KBM-7 (cell line): ENCODE results near the gene TXNRD2.
"Not testable (repeated sequence)": the region's sequence is repeated elsewhere in the genome, so short reads cannot be mapped to it uniquely, and the experiment has no call there.

ENCODE experiments used
- DNase-seq: peaks from one replicate; pipeline ENCODE4 v3.0.0-alpha.2; 2015
- in situ Hi-C: fragments of 300-500 bp; cut with MboI; formaldehyde crosslinking; loops from 2 replicates; pipeline ENCODE4 v1.14.3; 2020; ENCODE audit warnings: low sequenced_read_pairs, low pct_unique_long_range_greater_than_20kb, mixed read lengths

Gene TXNRD2

DNA sequence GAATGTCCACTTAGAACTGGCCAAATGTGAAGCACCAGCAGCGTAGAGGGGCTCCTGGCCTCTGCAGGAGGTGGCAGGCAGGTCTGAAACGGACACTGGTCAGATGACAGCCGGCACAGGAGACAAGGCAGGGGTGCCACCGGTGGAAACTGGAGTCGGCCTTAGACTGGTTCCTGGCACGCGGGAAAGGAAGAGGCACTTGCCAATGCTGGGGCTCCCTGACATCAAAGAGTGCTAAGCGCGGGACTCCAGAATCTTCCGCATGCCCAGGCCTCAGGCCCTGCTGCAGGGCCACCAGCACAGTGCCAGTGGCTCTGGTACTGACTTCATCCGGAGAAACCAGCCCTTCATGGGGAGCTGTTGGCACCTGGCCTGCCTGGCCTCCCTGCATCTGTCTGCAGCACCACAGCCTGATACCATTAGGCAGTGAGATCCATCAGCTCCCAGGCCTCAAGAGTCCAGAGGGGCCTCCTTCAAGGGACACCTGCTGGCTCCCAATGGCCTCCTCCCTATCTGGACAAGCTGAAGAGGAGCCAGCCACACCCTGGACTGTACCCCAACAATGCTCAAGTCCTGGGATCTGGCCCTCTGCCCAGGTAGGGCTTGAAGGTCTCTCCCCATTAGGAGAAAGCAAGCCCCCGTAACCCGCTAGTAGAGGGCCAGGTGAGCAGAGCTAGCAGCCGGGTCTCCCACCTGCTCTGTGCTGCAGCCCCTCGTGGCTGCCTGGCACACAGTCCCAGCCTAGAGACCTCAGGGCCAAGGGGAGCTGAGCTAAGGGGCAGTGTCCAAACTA is 57.3 kb downstream of the TXNRD2 start:
- in situ Hi-C loops, result loop anchor here (10.0 kb wide), 1 partner anchor 70 kb away; no protein-coding TSS in a partner anchor
- no peak for DNase-seq

DNA sequence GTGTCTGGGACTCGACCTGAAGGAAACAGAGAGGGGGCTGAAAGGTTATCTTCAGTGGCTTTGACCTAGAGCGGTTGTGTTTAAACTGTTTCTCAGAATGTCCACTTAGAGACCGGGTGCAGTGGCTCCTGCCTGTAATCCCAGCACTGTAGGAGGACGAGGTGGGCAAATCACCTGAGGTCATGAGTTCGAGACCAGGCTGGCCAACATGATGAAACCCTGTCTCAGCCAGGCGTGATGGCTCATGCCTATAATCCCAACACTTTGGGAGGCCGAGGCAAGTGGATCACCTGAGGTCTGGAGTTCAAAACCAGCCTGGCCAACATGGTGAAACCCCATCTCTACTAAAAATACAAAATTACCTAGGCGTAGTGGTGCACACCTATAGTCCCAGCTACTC is 58.2 kb downstream of the TXNRD2 start:
- DNase-seq, result not testable (repeated sequence)
- in situ Hi-C loops, result loop anchor here (10.0 kb wide), 1 partner anchor 69 kb away; no protein-coding TSS in a partner anchor

DNA sequence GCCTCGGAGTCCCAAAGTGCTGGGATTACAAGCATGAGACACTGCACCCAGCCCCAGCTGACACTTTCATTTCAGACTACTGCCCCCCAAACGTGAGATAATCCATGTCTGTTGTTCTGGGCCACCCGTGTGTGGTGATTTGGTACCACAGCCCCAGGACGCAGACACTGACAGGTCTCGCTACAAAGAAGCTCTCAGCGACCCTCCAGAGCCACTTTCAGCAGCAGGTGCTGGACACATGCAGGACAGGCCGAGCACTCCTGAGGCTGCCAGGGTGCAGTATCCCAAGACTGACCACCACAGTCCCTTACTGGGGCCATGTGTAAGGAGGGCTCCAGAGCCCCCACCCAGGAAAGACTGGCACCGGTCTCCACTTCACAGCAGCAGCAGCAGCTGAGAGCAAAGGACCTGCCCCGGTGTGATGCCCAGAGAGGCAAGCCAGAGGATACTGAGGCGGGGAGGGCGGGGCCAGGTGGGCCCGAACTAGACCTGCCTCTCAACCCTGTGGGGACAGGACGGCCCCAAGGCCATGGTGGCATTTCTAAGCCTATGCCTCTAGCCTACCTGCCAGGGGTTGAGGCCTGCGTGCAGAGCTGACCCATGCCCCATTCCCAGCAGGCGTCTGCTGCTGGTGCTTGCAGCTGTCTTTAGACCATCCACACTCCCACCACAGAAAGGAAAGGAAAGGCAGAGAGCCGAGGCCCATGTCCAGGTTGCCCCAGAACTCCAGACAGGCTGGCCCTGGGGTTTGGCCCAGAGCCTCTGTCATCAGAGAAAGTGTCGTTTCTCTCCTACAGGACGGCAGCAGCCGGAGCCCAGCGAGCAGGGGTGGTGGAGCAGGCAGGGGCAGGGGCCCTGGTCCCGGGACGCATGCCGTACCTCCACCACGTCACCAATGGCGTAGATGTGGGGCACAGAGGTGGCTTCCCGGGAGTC is 58.9 kb downstream of the TXNRD2 start:
- in situ Hi-C loops, result loop anchor here (10.0 kb wide), 1 partner anchor 68 kb away; no protein-coding TSS in a partner anchor
- DNase-seq, result no peak

DNA sequence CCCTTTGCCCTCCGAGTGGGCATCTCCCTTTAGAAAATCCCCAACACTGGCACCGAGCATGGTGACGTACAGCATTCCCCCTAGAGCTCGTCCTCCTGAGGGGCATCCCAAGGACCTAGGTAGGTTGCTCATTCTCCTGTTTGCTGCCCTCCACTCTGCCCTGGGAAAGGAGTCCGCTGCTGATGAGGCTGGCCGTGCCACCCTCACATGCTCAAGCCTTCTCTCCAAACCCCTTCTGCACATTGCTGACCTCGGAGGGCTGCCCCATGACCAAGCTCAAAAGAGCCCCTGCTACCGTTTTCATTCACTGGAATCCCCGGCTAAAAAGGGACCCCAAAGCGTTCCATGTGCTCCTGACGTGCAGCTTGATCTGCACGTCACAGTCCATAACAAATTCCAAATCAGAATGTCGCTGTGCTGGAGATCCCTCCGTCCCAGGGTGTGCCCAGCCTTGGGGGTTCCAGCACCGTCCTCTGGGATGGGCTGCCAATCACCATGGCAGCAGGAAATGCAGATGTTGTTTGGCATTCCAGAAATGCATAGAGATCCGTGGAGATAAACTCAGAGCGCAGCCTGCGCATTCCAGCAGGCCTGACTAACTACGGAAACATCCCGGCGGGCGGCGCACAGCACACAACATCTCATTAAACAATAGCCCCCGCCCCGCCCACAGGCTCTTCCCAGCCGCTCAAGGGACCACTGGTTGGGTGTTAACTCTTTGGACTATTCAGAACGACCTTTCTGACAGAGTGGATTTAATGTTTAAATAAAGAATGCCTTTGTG is 60.6 kb downstream of the TXNRD2 start:
- no peak for DNase-seq
- in situ Hi-C loops, result loop anchor here (10.0 kb wide), 1 partner anchor 66 kb away; no protein-coding TSS in a partner anchor

DNA sequence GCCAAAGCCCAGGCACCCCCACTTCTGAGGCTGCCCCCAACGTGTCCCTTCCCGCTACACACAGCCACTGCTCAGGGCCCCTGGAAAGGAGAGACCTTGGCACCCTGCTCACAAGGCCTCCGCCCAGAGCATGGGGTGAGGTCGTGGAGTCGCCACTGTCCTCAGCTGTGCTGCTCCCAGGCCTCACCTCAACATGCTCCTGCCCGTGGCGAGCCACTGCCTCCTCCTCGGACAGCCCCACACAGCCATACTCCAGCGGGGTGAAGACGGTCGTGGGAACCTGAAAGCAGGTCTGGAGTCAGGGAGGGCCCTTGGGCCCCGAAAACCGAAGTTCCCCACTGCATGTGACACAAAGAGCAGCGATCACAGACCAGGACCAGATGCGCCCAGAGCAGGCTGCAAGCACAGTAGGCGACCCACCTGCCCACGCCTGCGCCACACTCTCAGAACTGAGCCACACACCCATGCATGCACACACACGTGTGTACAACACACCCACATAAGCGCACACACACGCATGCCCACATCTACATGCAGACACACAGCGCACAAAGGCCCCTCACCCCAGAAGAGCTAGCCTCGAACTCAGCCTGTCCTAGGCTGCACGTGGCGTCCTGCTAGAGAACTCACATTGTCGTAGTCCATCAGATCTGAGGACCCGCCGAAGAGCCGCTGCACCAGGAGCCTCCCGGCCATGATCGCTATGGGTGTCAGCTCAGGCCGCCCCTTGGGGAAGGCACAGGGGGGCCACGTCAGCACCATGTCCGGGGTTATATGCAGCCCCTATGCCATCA is 61.4 kb downstream of the TXNRD2 start:
- in situ Hi-C loops, result loop anchor here (10.0 kb wide), 1 partner anchor 65 kb away; no protein-coding TSS in a partner anchor
- DNase-seq, result no peak

DNA sequence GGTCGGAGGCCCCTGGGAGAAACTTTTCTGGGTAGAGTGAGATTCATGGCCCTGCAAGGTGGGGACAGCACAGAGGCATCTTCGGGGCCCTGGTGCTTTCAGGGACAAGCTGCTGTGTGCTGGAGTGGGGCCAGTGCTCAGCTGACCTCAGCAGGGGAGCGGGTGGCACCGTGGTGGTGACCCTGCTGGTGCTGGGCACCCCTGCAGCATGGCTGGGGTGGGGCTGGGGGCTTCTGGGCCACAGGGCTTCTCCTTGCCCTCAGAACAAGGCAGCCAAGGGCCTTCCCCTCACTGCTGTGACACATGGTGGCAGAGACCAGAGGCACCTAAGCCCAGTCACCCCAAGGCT is 62.0 kb downstream of the TXNRD2 start:
- in situ Hi-C loops, result no loop called here
- no peak for DNase-seq

DNA sequence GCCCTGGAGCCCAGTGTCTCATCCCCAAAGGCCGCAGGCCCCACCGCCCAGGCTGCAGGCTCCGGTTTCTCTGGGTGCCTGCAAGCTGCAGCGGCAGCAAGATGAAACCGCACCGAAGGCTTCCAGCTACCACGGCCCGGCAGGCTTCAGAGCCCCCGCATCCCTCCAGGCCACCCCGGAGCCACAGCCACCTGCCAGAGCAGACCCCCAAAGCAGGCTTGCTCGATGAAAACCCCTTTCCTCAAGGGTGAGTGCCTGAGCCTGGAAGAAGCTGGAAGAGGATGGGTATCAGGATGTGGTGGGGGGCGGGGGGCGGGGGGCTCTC is 62.4 kb downstream of the TXNRD2 start:
- in situ Hi-C loops, result no loop called here

DNA sequence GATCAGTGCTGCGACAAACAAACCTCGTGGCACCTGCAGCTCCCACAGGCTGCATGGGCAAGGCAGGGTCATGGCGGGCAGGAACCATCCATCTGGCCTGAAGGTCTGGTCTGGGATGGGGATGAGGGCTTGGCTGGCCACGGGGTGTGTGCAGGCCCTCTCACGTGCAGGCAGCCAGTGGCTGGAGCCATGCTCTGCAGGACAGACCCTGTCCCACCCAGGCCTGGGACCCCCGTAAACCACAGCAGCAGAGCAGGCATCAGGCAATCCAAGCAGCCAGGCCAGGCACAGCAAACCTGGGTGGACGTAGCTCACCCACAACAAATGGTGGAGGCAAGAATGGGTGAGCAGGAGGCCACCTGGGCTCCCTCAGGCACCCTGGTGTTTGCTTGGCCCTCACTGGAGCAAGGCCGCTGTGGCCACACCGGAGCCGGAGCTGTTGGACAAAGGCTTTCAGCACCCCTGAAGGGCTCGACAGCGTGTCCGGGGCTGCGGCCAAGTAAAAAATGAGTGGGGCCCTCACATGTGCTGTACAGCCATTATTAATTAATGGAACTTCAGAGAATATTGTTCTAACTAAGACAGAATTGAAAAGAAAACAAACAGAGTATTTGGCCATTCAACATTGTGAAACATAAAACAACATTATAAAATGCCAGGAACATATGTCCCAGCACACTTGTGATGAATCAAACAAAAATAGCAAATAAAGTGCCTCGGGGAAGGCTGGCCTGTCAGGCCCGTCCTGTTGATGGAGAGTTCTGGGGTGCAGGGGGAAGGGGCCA is 63.0 kb downstream of the TXNRD2 start:
- in situ Hi-C loops, result no loop called here
- DNase-seq, result no peak

More for the DNA sequence above, 62.4 kb downstream of the TXNRD2 start:
- DNase-seq, result no peak

DNA sequence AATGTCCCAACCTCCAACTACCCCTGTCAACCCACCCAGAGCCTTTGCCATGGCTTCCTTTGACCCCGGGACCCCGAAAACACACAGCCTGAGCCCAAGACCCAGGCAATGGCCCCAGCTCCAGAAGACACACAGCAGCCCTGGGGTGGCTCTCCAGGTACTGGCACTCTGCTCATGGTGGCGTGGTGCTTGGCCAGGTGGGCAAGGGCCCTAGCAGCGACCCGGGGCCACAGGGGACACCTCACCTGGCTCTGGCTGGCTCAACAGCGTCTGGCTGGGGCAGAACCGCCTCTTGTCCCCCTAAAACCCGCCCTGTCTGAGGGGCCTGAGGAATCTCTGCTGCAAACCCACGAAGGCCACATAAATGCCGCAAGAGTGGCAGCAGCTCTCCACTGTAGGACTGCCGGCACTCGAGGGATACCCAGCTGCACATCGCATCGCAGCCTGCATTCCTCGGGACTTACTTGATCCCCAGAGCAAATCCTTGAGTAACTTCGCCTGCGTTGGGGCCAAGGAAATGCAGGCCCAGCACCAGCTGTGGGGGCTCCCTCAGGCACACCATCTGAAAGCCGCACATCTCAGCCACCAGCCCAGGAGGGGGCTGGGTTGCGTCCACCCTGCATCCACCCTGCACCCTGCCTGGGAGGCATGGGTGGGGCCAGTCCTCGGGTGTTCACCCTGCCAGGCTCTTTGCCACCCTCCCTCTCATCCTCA is 63.8 kb downstream of the TXNRD2 start:
- in situ Hi-C loops, result no loop called here
- no peak for DNase-seq

DNA sequence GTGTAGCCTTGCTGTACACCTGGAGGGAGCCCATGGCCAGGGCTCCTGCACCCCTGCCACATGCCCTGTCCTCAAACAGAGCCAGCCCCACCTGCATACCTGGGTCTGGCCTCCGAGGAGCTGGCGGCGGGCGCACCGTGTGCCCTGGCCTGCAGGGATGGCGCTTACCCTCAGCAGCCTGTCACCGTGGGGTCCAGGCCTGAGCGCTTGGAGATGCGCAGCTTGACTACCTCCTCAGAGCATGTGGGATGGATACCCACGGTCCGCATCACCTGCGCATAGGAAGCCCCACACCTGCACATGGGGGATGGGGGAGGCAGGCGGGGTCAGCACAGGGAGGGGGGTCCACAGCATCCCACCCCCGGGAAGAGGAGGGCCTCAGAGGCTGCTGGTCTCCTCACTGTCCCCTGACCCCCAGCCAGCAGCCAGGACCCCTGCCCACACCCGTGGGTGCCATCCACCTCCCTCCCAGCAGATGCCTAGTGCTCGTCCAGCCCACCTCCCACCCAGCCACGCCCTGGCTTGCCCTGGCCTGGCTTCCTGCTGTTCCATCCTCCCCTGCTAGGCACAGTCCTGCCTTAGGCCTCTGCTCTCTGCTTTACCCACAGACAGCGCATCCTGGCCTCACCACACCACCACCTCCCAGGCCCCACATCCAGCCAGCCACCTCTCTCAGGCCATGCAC is 64.5 kb downstream of the TXNRD2 start:
- DNase-seq, result no peak
- in situ Hi-C loops, result no loop called here

DNA sequence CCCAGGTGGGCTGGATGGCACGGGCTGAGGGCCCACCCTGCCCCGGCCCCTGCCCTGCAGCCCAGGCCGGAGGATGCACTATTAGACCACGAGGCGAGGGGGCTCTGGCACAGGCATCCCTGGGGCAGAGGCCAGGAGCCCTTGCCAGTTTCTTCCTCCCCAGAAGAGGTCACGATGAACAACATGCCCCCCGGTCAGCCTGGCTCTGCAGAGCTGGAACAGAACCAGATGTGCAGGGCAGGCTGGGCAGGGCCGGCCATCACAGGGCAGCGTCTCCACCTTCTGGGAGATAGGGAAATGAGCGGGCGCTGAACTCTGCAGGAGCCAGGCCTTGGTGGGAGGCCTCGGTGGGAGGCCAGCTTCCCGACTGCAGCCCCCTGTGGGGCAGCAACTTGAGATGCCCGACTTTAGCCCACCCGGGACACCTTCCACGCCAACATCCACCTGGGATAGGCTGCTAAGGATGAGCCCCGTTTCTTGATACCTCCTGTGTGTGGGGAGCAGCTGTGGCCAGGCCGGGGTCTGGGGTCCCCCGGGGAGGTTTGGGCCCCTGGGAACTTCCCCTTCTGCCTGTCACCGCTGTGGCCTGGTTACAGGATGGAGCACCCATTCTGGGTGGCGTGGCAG is 65.2 kb downstream of the TXNRD2 start:
- DNase-seq, result no peak
- in situ Hi-C loops, result no loop called here

DNA sequence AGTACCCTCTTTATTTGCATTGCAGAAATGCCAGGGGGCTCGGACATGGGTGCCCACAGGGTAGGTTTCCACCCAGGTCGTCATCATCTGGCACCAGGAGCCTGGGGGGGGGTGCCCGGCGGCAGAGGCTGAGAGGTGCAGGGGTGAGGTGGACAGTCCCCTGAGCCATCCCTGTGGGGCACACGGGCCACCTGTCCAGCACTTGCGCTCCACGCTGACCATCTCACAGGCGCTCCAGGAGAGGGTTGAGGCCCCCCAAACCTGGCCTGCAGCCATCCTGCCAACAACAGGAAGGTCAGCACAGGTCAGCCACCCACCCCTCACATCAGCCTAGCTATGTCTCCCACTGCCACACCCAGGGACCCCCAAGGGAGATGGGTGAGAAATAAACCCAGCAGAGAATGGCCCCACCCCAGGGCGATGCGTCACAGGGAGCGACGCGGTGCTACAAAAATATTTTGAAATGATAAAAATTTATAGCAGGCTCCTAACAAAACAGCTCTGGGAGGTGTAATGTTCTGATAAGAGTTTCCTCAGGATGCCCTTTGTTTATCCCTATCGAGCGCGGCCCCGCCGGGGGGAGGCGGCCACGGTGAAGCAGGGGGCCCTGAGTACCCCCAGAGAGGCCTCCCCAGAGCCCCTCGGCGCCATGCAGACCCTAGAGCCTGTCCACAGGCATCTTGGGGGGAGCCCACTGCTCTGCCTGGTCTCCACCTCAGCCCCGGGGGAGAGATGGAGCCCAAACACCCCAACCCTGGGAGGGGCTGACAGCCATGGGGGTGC is 65.9 kb downstream of the TXNRD2 start:
- no peak for DNase-seq
- in situ Hi-C loops, result no loop called here

DNA sequence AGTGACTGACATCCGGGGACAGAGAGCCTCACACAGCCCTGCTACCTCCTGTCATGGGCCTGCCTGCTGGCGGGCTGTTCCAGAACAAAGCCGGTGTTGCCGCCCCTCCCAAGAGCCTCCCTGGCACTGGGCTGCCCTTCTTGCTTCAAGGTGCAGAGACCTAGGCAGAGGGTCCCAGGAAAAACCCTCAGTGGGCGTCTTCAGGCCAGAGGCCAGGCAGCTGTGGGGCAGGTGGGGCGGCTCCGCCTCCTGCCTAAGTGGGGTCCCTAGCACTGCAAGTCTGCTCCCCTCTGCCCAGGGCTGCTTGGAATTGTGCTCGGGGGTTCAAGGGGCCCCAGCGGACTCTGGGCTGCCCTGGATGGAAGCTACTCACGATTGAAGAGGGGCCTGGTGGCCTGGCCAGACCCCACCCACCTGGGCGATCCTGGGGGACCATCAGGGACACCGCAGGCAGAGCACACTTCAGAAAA is 66.5 kb downstream of the TXNRD2 start:
- in situ Hi-C loops, result no loop called here
- DNase-seq, result no peak

DNA sequence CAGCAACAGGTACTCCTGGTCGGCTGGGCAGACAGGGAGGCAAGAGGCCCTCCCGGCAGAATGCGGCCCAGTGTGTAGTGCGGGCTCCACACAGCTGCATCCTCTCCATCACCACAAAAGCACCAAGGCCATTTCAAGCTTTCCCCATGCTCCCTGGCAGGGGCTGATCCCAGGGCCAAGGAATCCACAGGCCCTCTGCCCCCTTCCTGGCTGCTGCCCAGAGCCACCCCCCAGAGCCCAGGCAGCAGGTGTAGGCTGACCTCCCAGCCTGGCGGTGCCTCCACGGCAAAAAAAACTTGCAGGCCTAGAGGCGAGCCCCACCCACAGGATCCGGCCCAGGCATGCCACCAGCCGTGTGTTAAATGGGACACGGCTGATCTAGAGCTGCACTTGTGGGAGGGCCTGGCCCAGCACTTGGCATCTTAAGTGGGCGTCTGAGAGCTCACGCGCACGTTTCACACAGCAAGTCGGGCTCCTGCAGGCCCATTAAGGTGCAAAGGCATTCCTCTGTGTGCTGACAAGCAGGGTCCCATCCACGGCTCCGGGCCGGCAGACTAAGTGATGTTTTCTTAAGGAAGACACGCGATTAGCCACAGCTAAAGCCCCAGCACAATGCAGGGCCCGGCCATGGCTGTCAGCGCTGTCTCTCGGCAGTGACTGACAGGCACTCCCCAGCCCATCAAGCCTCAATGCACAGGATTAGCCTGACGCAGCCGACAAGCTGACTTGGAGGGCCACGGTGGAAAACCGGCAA is 67.1 kb downstream of the TXNRD2 start:
- in situ Hi-C loops, result no loop called here
- DNase-seq, result no peak

DNA sequence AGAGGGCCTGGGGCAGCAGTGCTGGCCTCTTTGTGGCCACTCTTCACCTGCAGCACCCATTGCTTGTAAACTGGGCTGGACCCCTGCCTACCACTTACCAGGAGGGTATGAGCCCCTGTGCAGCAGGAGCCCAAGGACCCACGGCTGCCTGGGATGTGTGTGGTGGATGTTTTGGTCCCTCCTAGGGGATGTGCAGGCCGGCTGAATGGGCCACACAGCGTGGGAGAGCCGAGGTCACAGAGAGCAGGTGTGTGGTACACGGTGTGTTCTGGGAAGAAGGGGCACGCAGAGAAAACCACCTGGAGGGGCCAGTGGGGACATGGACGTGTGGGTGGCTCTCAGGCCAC is 67.7 kb downstream of the TXNRD2 start:
- no peak for DNase-seq
- in situ Hi-C loops, result no loop called here
